Naive B cell (primary cell): ENCODE results near the gene FGFR2. TPM values are rescaled to one million over a fixed set of nuclear protein-coding genes. Genes with fewer than 3 reads are reported as not detected.

Source experiments
- ATAC-seq, 2 donors: fragments of 150-1000 bp; cut with Tn5 transposase; 2 replicates each; pipeline ENCODE4 v1.10.0; 2021; ENCODE audit warnings: low read depth in 2 of 2, mild to moderate bottlenecking in 2 of 2, moderate library complexity in 2 of 2
- DNase-seq: peaks from one replicate; pipeline ENCODE4 v3.0.0; 2022
- H3K27ac Mint-ChIP-seq, 6 donors: one replicate each; pipeline ENCODE4 v1.8.0; 2020 to 2022; ENCODE audit warnings: mild to moderate bottlenecking in 6 of 6, mixed read lengths in 6 of 6, moderate library complexity in 5 of 6, inconsistent platforms in 2 of 6
- H3K27me3 Mint-ChIP-seq, 3 donors: one replicate each; pipeline ENCODE4 v1.8.0; 2021 to 2022; ENCODE audit warnings: mixed read lengths in 3 of 3, mild to moderate bottlenecking in 1 of 3
- H3K36me3 Mint-ChIP-seq, 2 donors: one replicate each; pipeline ENCODE4 v1.8.0; 2020 to 2022; ENCODE audit warnings: mixed read lengths in 2 of 2, inconsistent platforms in 1 of 2, mild to moderate bottlenecking in 1 of 2
- H3K4me1 Mint-ChIP-seq, 3 donors: one replicate each; pipeline ENCODE4 v1.8.0; 2020 to 2022; ENCODE audit warnings: mixed read lengths in 3 of 3, inconsistent platforms in 1 of 3, mild to moderate bottlenecking in 1 of 3, moderate library complexity in 1 of 3
- H3K4me3 Mint-ChIP-seq, 8 donors: one replicate each; pipeline ENCODE4 v1.8.0; 2020 to 2022; ENCODE audit warnings: mild to moderate bottlenecking in 8 of 8, mixed read lengths in 8 of 8, moderate library complexity in 8 of 8, inconsistent platforms in 2 of 8
- H3K9me3 Mint-ChIP-seq, 7 donors: one replicate each; pipeline ENCODE4 v1.8.0; 2020 to 2022; ENCODE audit warnings: mixed read lengths in 7 of 7, mild to moderate bottlenecking in 5 of 7, inconsistent platforms in 2 of 7, moderate library complexity in 1 of 7
- polyA plus RNA-seq, 6 donors: library from polyadenylated mRNA; unstranded; fragments of 300-500 nt; fragmentation: Illumina TruSeq; gene quantifications; one replicate each; pipeline ENCODE4 v1.2.3, GENCODE V29; 2021; ENCODE audit warnings: low read depth in 6 of 6

FGFR2 gene
- polyA plus RNA-seq, 6 donors from 2014 or later: not detected

GRCh38 chr10:121497513-121498470 lies 100.5 kb downstream of the FGFR2 start:
- peaks cover 0 to 9% (median 0%) of the 10 kb centered on the region in 3 donors for H3K27me3 Mint-ChIP-seq

GRCh38 chr10:121495719-121496118 lies 102.5 kb downstream of the FGFR2 start:
- Mint-ChIP-seq H3K27ac (no peak overlapping the region), H3K4me3 (no peak overlapping the region), H3K27me3 (peaks cover 0 to 9% (median 3%) of the 10 kb centered on the region in 3 donors), H3K4me1 (no peaks in the 10 kb centered on the region), H3K36me3 (no peaks in the 10 kb centered on the region), H3K9me3 (peaks cover 0 to 5% (median 0%) of the 10 kb centered on the region in 7 donors)
- DNase-seq (no peak), ATAC-seq (no peak)

More at GRCh38 chr10:121497513-121498470, 100.5 kb downstream of the FGFR2 start:
- no peak for DNase-seq
- Mint-ChIP-seq H3K27ac (peak overlapping the region in 1 of 6 donors; percentile 2), H3K4me3 (no peak overlapping the region), H3K4me1 (no peaks in the 10 kb centered on the region), H3K9me3 (peaks cover 0 to 6% (median 0%) of the 10 kb centered on the region in 7 donors), H3K36me3 (no peaks in the 10 kb centered on the region)
- ATAC-seq: no peak

- DNase-seq (no peak), ATAC-seq (no peak)
- Mint-ChIP-seq H3K4me3 (no peak overlapping the region), H3K27ac (no peak overlapping the region), H3K27me3 (peaks cover 0 to 9% (median 3%) of the 10 kb centered on the region in 3 donors), H3K36me3 (no peaks in the 10 kb centered on the region), H3K9me3 (peaks cover 0 to 11% (median 3%) of the 10 kb centered on the region in 7 donors), H3K4me1 (no peaks in the 10 kb centered on the region)
These were observed 103.9 kb downstream of the FGFR2 start for GRCh38 chr10:121494296-121494695.

GRCh38 chr10:121493521-121493920 lies 104.7 kb downstream of the FGFR2 start:
- H3K36me3 Mint-ChIP-seq: no peaks in the 10 kb centered on the region
- ATAC-seq (no peak), DNase-seq (no peak)
- peaks cover 0 to 12% (median 3%) of the 10 kb centered on the region in 7 donors for H3K9me3 Mint-ChIP-seq
- peaks cover 0 to 9% (median 3%) of the 10 kb centered on the region in 3 donors for H3K27me3 Mint-ChIP-seq
- peak overlapping the region in 1 of 8 donors; percentile 22 for H3K4me3 Mint-ChIP-seq
- no peaks in the 10 kb centered on the region for H3K4me1 Mint-ChIP-seq
- H3K27ac Mint-ChIP-seq: no peak overlapping the region

GRCh38 chr10:121490871-121491519 lies 107.2 kb downstream of the FGFR2 start:
- no peaks in the 10 kb centered on the region for H3K36me3 Mint-ChIP-seq
- H3K27me3 Mint-ChIP-seq: peaks cover 0 to 9% (median 3%) of the 10 kb centered on the region in 3 donors
- no peak overlapping the region for H3K4me3 Mint-ChIP-seq
- no peaks in the 10 kb centered on the region for H3K4me1 Mint-ChIP-seq
- H3K27ac Mint-ChIP-seq: no peak overlapping the region
- ATAC-seq: no peak
- peaks cover 0 to 12% (median 3%) of the 10 kb centered on the region in 7 donors for H3K9me3 Mint-ChIP-seq
- no peak for DNase-seq

- DNase-seq (no peak), ATAC-seq (no peak)
- peaks cover 0 to 9% (median 3%) of the 10 kb centered on the region in 7 donors for H3K9me3 Mint-ChIP-seq
- no peaks in the 10 kb centered on the region for H3K36me3 Mint-ChIP-seq
- H3K27me3 Mint-ChIP-seq: no peaks in the 10 kb centered on the region
- no peak overlapping the region for H3K4me3 Mint-ChIP-seq
- no peak overlapping the region for H3K27ac Mint-ChIP-seq
- H3K4me1 Mint-ChIP-seq: no peaks in the 10 kb centered on the region
These were observed 112.7 kb downstream of the FGFR2 start for GRCh38 chr10:121485436-121486139.

GRCh38 chr10:121484816-121485215 lies 113.4 kb downstream of the FGFR2 start:
- H3K27me3 Mint-ChIP-seq: peaks cover 0 to 3% (median 0%) of the 10 kb centered on the region in 3 donors
- H3K36me3 Mint-ChIP-seq: no peaks in the 10 kb centered on the region
- ATAC-seq (no peak), DNase-seq (no peak)
- no peaks in the 10 kb centered on the region for H3K4me1 Mint-ChIP-seq
- peaks cover 0 to 8% (median 3%) of the 10 kb centered on the region in 7 donors for H3K9me3 Mint-ChIP-seq
- no peak overlapping the region for H3K4me3 Mint-ChIP-seq
- H3K27ac Mint-ChIP-seq: no peak overlapping the region

GRCh38 chr10:121484401-121484800 lies 113.8 kb downstream of the FGFR2 start:
- no peak overlapping the region for H3K4me3 Mint-ChIP-seq
- DNase-seq: no peak
- no peaks in the 10 kb centered on the region for H3K4me1 Mint-ChIP-seq
- no peak for ATAC-seq
- H3K9me3 Mint-ChIP-seq: peaks cover 0 to 4% (median under 1%) of the 10 kb centered on the region in 7 donors
- H3K36me3 Mint-ChIP-seq: no peaks in the 10 kb centered on the region
- peaks cover 0 to 6% (median 0%) of the 10 kb centered on the region in 3 donors for H3K27me3 Mint-ChIP-seq
- H3K27ac Mint-ChIP-seq: no peak overlapping the region

- H3K27me3 Mint-ChIP-seq: peaks cover 0 to 6% (median 0%) of the 10 kb centered on the region in 3 donors
- H3K9me3 Mint-ChIP-seq: peaks cover 0 to 4% (median 0%) of the 10 kb centered on the region in 7 donors
- H3K4me3 Mint-ChIP-seq: no peak overlapping the region
These were observed 117.1 kb downstream of the FGFR2 start for GRCh38 chr10:121481180-121481579.

GRCh38 chr10:121478556-121478955 lies 119.7 kb downstream of the FGFR2 start:
- H3K4me3 Mint-ChIP-seq: no peak overlapping the region
- H3K27ac Mint-ChIP-seq: no peak overlapping the region
- ATAC-seq (no peak), DNase-seq (no peak)
- H3K9me3 Mint-ChIP-seq: peaks cover 0 to 4% (median 0%) of the 10 kb centered on the region in 7 donors
- H3K27me3 Mint-ChIP-seq: peaks cover 0 to 6% (median 0%) of the 10 kb centered on the region in 3 donors
- H3K36me3 Mint-ChIP-seq: no peaks in the 10 kb centered on the region
- no peaks in the 10 kb centered on the region for H3K4me1 Mint-ChIP-seq

More at GRCh38 chr10:121481180-121481579, 117.1 kb downstream of the FGFR2 start:
- Mint-ChIP-seq H3K4me1 (no peaks in the 10 kb centered on the region), H3K27ac (no peak overlapping the region), H3K36me3 (no peaks in the 10 kb centered on the region)
- no peak for DNase-seq
- ATAC-seq: no peak

GRCh38 chr10:121469797-121470606 lies 128.2 kb downstream of the FGFR2 start:
- H3K4me3 Mint-ChIP-seq: peak overlapping the region in 1 of 8 donors; percentile 38
- H3K9me3 Mint-ChIP-seq: peaks cover 0 to 4% (median 0%) of the 10 kb centered on the region in 7 donors
- DNase-seq (no peak), ATAC-seq (no peak)
- H3K27me3 Mint-ChIP-seq: no peaks in the 10 kb centered on the region
- no peak overlapping the region for H3K27ac Mint-ChIP-seq
- H3K36me3 Mint-ChIP-seq: no peaks in the 10 kb centered on the region
- no peaks in the 10 kb centered on the region for H3K4me1 Mint-ChIP-seq

- Mint-ChIP-seq H3K4me3 (peak overlapping the region in 1 of 8 donors; percentile 48), H3K36me3 (no peaks in the 10 kb centered on the region), H3K9me3 (peaks cover 0 to 5% (median 0%) of the 10 kb centered on the region in 7 donors), H3K4me1 (no peaks in the 10 kb centered on the region), H3K27ac (no peak overlapping the region), H3K27me3 (no peaks in the 10 kb centered on the region)
- ATAC-seq (no peak), DNase-seq (no peak)
These were observed 129.5 kb downstream of the FGFR2 start for GRCh38 chr10:121468726-121469125.
